Measurements from ENCODE around the gene PTPRG.

Gene PTPRG

GRCh38 chr3:61687663-61688306 lies 126.4 kb downstream of the PTPRG start:
- no peaks in the 10 kb centered on the region for H3K27me3 ChIP-seq (ENCODE audit: insufficient read depth, low read length, poor library complexity, severe bottlenecking)
- TF ChIP-seq EZH2phosphoT487 (IDR thresholded peaks at IDR 0.05; ENCODE audit: borderline replicate concordance): no peak
- TF ChIP-seq CTCF (conservative IDR thresholded peaks at IDR 0.05; ENCODE audit: low read length): no peak
- H3K9me2 ChIP-seq (replicated peaks; ENCODE audit: low read depth, low read length): no peaks in the 10 kb centered on the region
- no peak overlapping the region for H3K9ac ChIP-seq (ENCODE audit: low read depth, low read length, poor library complexity, severe bottlenecking)
- H4K20me1 ChIP-seq (ENCODE audit: insufficient read depth, low read length, poor library complexity, severe bottlenecking): no peaks in the 10 kb centered on the region
- no peaks in the 10 kb centered on the region for H3K79me2 ChIP-seq (ENCODE audit: insufficient read depth, low read length)
- no peaks in the 10 kb centered on the region for H3F3A ChIP-seq (ENCODE audit: low read depth)
- no peak overlapping the region for H3K4me2 ChIP-seq (ENCODE audit: low read depth, low read length, poor library complexity, severe bottlenecking)
- H2AFZ ChIP-seq (ENCODE audit: low read length): no peak overlapping the region
- no peaks in the 10 kb centered on the region for H3K9me3 ChIP-seq (ENCODE audit: insufficient read depth, low read depth, low read length)
- H3K36me3 ChIP-seq (ENCODE audit: insufficient read depth, low read length): no peaks in the 10 kb centered on the region
- no peak overlapping the region for H3K4me3 ChIP-seq (ENCODE audit: low read length, poor library complexity, severe bottlenecking)
- peaks cover 13% of the 10 kb centered on the region for H3K4me1 ChIP-seq (ENCODE audit: insufficient read depth, low read length, poor library complexity, severe bottlenecking)

- no peak overlapping the region for H3K9ac ChIP-seq (ENCODE audit: low read depth, low read length, poor library complexity, severe bottlenecking)
- no peak overlapping the region for H3K4me2 ChIP-seq (ENCODE audit: low read depth, low read length, poor library complexity, severe bottlenecking)
These were observed 127.1 kb downstream of the PTPRG start for GRCh38 chr3:61688307-61688984.

GRCh38 chr3:61690016-61690415 lies 128.6 kb downstream of the PTPRG start:
- Histone ChIP-seq H3K4me2 (ENCODE audit: low read depth, low read length, poor library complexity, severe bottlenecking) (no peak overlapping the region), H3K36me3 (ENCODE audit: insufficient read depth, low read length) (no peaks in the 10 kb centered on the region), H3K79me2 (ENCODE audit: insufficient read depth, low read length) (no peaks in the 10 kb centered on the region), H3K9ac (ENCODE audit: low read depth, low read length, poor library complexity, severe bottlenecking) (no peak overlapping the region), H3F3A (ENCODE audit: low read depth) (no peaks in the 10 kb centered on the region), H2AFZ (ENCODE audit: low read length) (no peak overlapping the region), H3K4me1 (ENCODE audit: insufficient read depth, low read length, poor library complexity, severe bottlenecking) (peaks cover 11% of the 10 kb centered on the region), H4K20me1 (ENCODE audit: insufficient read depth, low read length, poor library complexity, severe bottlenecking) (no peaks in the 10 kb centered on the region), H3K27me3 (ENCODE audit: insufficient read depth, low read length, poor library complexity, severe bottlenecking) (no peaks in the 10 kb centered on the region), H3K9me3 (ENCODE audit: insufficient read depth, low read depth, low read length) (no peaks in the 10 kb centered on the region), H3K9me2 (replicated peaks; ENCODE audit: low read depth, low read length) (no peaks in the 10 kb centered on the region), H3K4me3 (ENCODE audit: low read length, poor library complexity, severe bottlenecking) (no peak overlapping the region)
- TF ChIP-seq CTCF (conservative IDR thresholded peaks at IDR 0.05; ENCODE audit: low read length): no peak
- no peak for TF ChIP-seq EZH2phosphoT487 (IDR thresholded peaks at IDR 0.05; ENCODE audit: borderline replicate concordance)

More at GRCh38 chr3:61688307-61688984, 127.1 kb downstream of the PTPRG start:
- Histone ChIP-seq H3F3A (ENCODE audit: low read depth) (no peaks in the 10 kb centered on the region), H3K9me2 (replicated peaks; ENCODE audit: low read depth, low read length) (no peaks in the 10 kb centered on the region), H3K9me3 (ENCODE audit: insufficient read depth, low read depth, low read length) (no peaks in the 10 kb centered on the region), H4K20me1 (ENCODE audit: insufficient read depth, low read length, poor library complexity, severe bottlenecking) (no peaks in the 10 kb centered on the region), H2AFZ (ENCODE audit: low read length) (no peak overlapping the region), H3K4me1 (ENCODE audit: insufficient read depth, low read length, poor library complexity, severe bottlenecking) (peaks cover 13% of the 10 kb centered on the region), H3K27me3 (ENCODE audit: insufficient read depth, low read length, poor library complexity, severe bottlenecking) (no peaks in the 10 kb centered on the region), H3K4me3 (ENCODE audit: low read length, poor library complexity, severe bottlenecking) (no peak overlapping the region), H3K36me3 (ENCODE audit: insufficient read depth, low read length) (no peaks in the 10 kb centered on the region), H3K79me2 (ENCODE audit: insufficient read depth, low read length) (no peaks in the 10 kb centered on the region)
- TF ChIP-seq CTCF (conservative IDR thresholded peaks at IDR 0.05; ENCODE audit: low read length): no peak
- TF ChIP-seq EZH2phosphoT487 (IDR thresholded peaks at IDR 0.05; ENCODE audit: borderline replicate concordance): no peak

Data from Loucy (cell line).